D721Med (cell line): ENCODE measurements around the gene EPHB1.

Experiments used
- DNase-seq: peaks from one replicate; pipeline ENCODE4 v3.0.0; 2011; ENCODE audit warnings: low spot score; ENCODE audit not compliant: insufficient read length
- FAIRE-seq: peaks from 2 replicates; lab custom pipeline; 2011; peaks lifted over from hg19 to GRCh38; lab: Jason Lieb, UNC
- CTCF ChIP-seq: IDR thresholded peaks from 2 replicates; pipeline ENCODE4 v1.5.1; 2012; ENCODE audit warnings: mild to moderate bottlenecking, control low read depth; ENCODE audit not compliant: insufficient read depth; ENCODE audit errors: missing control alignments

Gene EPHB1

DNA sequence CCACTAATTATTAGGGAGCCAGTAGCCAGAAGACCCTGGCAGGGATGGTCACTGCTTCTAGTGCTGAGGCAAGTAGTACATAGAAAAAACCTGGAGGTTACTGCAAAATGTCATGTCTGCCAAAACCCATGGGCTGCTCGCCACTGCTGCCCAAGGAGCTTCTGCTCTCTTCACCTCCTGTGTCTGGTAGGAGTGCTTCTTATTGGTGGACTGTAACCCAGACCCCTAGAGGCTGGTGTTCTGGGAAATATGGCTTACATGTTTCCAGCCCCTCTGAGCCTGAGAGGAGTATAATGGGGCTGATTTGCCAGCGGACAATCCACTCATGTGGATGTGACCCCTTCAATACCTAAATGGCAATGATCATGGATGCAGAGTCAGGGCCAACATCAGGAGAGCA, 286.4 kb downstream of the EPHB1 start:
- DNase-seq: no peak
- FAIRE-seq: no peak
- no peak for TF ChIP-seq CTCF

- FAIRE-seq (no peak), DNase-seq (no peak)
- no peak for TF ChIP-seq CTCF
Measured at GRCh38 chr3:135081856-135082434, 286.9 kb downstream of the EPHB1 start.

GRCh38 chr3:135082706-135083105, 287.6 kb downstream of the EPHB1 start:
- FAIRE-seq (no peak), DNase-seq (no peak)
- no peak for TF ChIP-seq CTCF

- DNase-seq (no peak), FAIRE-seq (no peak)
- no peak for TF ChIP-seq CTCF
Measured at GRCh38 chr3:135083179-135083578, 288.1 kb downstream of the EPHB1 start.

DNA sequence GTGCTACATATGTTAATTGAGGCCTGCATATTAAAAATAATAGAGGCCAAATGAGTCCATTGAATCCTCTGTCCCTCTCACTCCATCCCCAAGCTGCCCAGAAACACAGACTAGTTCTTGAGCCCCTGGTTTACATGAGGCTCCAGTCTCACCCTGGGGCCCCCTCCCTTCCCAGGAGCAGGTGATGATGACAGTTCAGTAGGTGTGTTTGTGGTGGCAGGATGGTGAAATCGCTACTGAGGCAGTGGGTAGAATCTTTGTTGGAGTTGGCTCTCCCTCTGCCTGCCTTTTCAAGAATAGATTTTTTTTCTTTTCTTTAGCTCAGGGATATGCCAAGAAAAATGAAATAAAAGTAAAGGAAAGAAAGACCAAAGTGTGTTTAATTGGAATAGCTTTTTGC, 288.7 kb downstream of the EPHB1 start:
- no peak for FAIRE-seq
- no peak for DNase-seq
- no peak for TF ChIP-seq CTCF

DNA sequence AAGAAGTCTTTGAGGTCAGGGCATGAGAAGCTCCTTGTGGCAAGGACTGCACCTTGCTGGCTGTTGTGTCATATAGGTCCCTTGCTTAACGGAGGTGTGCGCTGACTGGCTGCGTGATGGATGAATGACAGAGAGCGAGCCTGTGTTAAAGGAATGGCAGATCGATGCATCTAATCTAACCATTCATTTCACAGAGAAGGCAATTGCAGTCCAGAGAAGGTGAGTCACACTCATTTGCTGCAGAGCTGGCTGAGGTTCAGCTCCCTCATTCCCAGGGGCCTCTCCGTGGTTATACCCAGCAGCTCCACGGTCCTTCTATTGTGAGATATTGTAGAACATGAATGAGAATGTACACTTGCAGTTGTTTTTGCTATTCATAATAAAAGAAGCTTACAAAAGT, 289.3 kb downstream of the EPHB1 start:
- FAIRE-seq (no peak), DNase-seq (no peak)
- no peak for TF ChIP-seq CTCF

GRCh38 chr3:135084976-135085375, 289.9 kb downstream of the EPHB1 start:
- TF ChIP-seq CTCF: no peak
- no peak for DNase-seq
- no peak for FAIRE-seq
